Tibial nerve (tissue), 4 donors: ENCODE data around the gene NELL1. TPM values are rescaled to one million over a fixed set of nuclear protein-coding genes. Genes with fewer than 3 reads are reported as not detected.

Experiments
- DNase-seq, 2 donors: peaks; one replicate each; pipeline ENCODE4 v3.0.0-alpha.2; 2019; ENCODE audit warnings: low spot score in 2 of 2
- H3K27ac ChIP-seq, 4 donors: fragments of 200-600 bp; sonication (generic) in 3 of 4; one replicate each; pipeline ENCODE4 v1.5.1; 2017 to 2019; ENCODE audit warnings: mild to moderate bottlenecking in 1 of 4
- H3K27me3 ChIP-seq, 2 donors: fragments of 200-600 bp; sonication (generic) in 1 of 2; one replicate each; pipeline versions ENCODE4 v1.5.1 to v1.6.0; 2017 to 2019
- H3K36me3 ChIP-seq, 3 donors: fragments of 200-600 bp; sonication (generic); one replicate each; pipeline ENCODE4 v1.5.1; 2018 to 2019
- H3K4me1 ChIP-seq, 4 donors: fragments of 200-600 bp; sonication (generic) in 3 of 4; one replicate each; pipeline ENCODE4 v1.5.1; 2017 to 2019
- H3K4me3 ChIP-seq, 4 donors: fragments of 200-600 bp; sonication (generic) in 3 of 4; one replicate each; pipeline ENCODE4 v1.5.1; 2017 to 2019; ENCODE audit warnings: mild to moderate bottlenecking in 1 of 4, moderate library complexity in 1 of 4
- H3K9me3 ChIP-seq, 4 donors: fragments of 200-600 bp; sonication (generic) in 3 of 4; one replicate each; pipeline ENCODE4 v1.5.1; 2017 to 2019
- EP300 ChIP-seq, 2 donors: sonication (generic); formaldehyde crosslinking; IDR thresholded peaks; one replicate each; pipeline ENCODE4 v1.6.1; 2017; ENCODE audit warnings: antibody characterized with exemption in 2 of 2, mild to moderate bottlenecking in 1 of 2
- POLR2A ChIP-seq, 2 donors: fragments of 450-650 bp; IDR thresholded peaks; one replicate each; pipeline ENCODE4 v1.6.1; 2017; ENCODE audit warnings: antibody characterized with exemption in 2 of 2, mild to moderate bottlenecking in 2 of 2, moderate library complexity in 2 of 2
- WGBS, 2 donors: methylation state at CpG; one replicate each; pipeline ENCODE4 v1.1.5; 2018; 5-methylcytosine and 5-hydroxymethylcytosine counted together
- total RNA-seq, 4 donors: library from RNA; depleted of rRNA; stranded (reverse); fragments of >200 nt; gene quantifications; one replicate each; pipeline ENCODE4 v1.1.0, GENCODE V29; 2016
- TF ChIP-seq, protein P1 (sequence below), 5 experiments: fragments of 200-600 bp in 3 of 5; fragments of 450-650 bp in 2 of 5; sonication (generic) in 3 of 5; IDR thresholded peaks; one replicate each; pipeline ENCODE4 v1.5.1; 2016 to 2019; ENCODE audit warnings: antibody characterized with exemption in 5 of 5, mild to moderate bottlenecking in 3 of 5, moderate library complexity in 2 of 5

NELL1 gene
- total RNA-seq, 4 donors from 2014 or later, result not detected

DNA sequence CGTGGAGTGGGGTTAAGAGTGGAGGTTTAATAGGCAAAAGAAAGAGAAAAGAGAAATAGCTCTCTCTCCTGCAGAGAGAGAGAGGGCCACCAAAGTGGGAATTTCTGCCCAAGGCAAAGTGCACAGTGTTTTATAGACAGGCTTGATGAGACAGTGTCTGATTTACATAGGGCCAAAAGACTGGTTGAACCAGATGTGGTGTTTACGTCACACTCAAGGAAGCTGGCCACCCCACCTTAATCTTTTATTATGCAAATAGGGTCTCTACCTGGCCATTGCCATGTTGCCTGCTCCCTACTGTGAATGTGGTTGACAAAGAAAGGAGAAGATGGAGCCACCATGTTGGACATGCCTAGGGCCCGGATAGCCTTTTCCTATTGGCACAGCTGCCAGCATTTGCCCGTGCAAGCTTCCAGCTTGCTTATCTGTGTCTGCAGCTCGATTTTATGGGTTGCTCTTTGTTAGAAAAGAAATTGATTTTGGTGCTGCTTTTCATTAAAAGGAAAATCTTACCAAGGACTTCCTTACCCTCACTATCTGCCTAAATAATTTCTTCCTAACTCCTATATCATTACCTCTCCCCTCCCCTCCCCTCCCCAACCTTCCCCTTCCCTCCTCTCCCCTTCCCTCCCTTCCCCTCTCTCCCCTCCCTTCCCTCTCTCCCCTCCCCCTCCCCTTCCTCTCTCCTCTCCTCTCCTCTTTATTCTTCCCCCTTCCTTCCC, 436.0 kb downstream of the NELL1 start:
- no peak for TF ChIP-seq EP300 (IDR thresholded peaks at IDR 0.05)
- no peak for DNase-seq
- Histone ChIP-seq H3K4me1 (no peaks in the 10 kb centered on the region), H3K4me3 (no peak overlapping the region), H3K27me3 (no peaks in the 10 kb centered on the region), H3K9me3 (peaks cover 0 to 12% (median 0%) of the 10 kb centered on the region in 4 donors), H3K36me3 (no peaks in the 10 kb centered on the region), H3K27ac (no peak overlapping the region)
- 62 to 70% methylated on average over 5 of the region's 5 CpGs for WGBS, 2 donors

DNA sequence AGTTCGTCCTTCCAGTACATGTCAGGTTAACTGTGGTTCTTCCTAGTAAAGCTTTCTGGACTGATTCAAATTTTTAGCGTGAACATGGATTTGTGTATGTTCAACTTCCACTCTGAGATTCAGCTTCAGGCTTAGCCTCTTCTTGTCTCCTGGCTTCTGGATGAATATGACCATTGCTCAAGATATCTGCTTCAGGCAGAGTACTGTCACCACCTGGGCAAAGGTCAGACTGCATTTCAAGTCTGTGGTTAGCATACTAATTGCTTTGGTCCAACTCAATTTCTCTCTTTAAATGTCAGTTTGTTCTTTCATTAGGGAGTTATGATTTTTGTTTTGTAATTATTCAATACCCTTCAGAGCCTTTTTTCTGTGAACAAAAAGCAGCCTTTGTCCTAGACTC, 440.0 kb downstream of the NELL1 start:
- no peaks in the 10 kb centered on the region for H3K27me3 ChIP-seq
- H3K27ac ChIP-seq, result no peak overlapping the region
- DNase-seq, result no peak
- H3K36me3 ChIP-seq, result no peaks in the 10 kb centered on the region
- TF ChIP-seq, protein P1, sequence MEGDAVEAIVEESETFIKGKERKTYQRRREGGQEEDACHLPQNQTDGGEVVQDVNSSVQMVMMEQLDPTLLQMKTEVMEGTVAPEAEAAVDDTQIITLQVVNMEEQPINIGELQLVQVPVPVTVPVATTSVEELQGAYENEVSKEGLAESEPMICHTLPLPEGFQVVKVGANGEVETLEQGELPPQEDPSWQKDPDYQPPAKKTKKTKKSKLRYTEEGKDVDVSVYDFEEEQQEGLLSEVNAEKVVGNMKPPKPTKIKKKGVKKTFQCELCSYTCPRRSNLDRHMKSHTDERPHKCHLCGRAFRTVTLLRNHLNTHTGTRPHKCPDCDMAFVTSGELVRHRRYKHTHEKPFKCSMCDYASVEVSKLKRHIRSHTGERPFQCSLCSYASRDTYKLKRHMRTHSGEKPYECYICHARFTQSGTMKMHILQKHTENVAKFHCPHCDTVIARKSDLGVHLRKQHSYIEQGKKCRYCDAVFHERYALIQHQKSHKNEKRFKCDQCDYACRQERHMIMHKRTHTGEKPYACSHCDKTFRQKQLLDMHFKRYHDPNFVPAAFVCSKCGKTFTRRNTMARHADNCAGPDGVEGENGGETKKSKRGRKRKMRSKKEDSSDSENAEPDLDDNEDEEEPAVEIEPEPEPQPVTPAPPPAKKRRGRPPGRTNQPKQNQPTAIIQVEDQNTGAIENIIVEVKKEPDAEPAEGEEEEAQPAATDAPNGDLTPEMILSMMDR (IDR thresholded peaks at IDR 0.05), result no peak
- TF ChIP-seq EP300 (IDR thresholded peaks at IDR 0.05) (no peak), POLR2A (IDR thresholded peaks at IDR 0.05) (no peak)
- no peak overlapping the region for H3K4me3 ChIP-seq
- no peaks in the 10 kb centered on the region for H3K4me1 ChIP-seq
- WGBS, 2 donors, result 72 to 83% methylated on average over 2 of the region's 2 CpGs
- H3K9me3 ChIP-seq, result peaks cover 0 to 5% (median 0%) of the 10 kb centered on the region in 4 donors

DNA sequence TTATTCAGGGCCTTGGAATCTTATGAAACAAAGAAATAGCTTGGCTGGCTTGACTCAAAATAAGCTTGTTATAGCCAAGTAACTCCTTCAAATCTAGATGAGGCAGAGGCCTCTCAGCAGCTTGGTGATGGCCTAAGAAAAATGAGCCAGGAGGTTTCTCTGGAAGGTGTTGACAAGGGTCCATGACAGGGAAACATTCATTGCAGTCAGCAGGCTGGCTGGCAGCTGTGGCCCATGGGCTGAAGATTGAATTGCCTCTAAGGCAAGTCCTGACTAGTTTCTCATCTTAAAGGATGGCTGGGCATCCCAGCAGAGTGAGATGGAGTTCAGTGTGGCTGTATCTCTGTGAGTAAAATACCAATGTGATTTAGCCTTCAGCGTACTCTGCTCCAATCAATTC, 441.0 kb downstream of the NELL1 start:
- TF ChIP-seq EP300 (IDR thresholded peaks at IDR 0.05) (no peak), POLR2A (IDR thresholded peaks at IDR 0.05) (no peak)
- TF ChIP-seq, protein P1 (IDR thresholded peaks at IDR 0.05), result no peak
- no peak overlapping the region for H3K27ac ChIP-seq
- H3K9me3 ChIP-seq, result no peaks in the 10 kb centered on the region
- no peak for DNase-seq
- no peaks in the 10 kb centered on the region for H3K36me3 ChIP-seq
- no peaks in the 10 kb centered on the region for H3K27me3 ChIP-seq
- no peaks in the 10 kb centered on the region for H3K4me1 ChIP-seq
- no peak overlapping the region for H3K4me3 ChIP-seq
- WGBS, 2 donors, result 71 to 76% methylated on average over 1 of the region's 1 CpG

DNA sequence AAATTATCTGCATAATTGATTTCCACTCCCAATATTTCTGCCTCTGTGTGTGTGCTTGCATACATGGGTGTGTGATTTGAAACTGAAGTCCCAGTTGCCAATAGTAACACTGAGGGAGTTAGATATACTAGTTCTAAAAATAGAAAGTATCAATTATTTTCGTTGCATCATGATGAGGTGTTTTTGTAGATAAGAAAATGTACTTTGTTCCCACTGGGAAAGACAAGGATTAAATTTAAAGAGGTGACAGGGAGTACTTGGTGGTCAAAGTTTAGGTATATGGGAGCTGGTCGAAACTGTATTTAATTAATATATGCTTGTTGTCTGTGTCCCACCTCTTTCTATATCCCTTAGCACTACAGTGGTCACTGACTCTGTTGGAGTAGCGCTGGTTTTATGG, 444.5 kb downstream of the NELL1 start:
- Histone ChIP-seq H3K27ac (no peak overlapping the region), H3K4me1 (no peaks in the 10 kb centered on the region), H3K9me3 (no peaks in the 10 kb centered on the region), H3K27me3 (no peaks in the 10 kb centered on the region), H3K4me3 (no peak overlapping the region), H3K36me3 (no peaks in the 10 kb centered on the region)
- no peak for DNase-seq
- TF ChIP-seq EP300 (IDR thresholded peaks at IDR 0.05), result no peak
- TF ChIP-seq, protein P1 (IDR thresholded peaks at IDR 0.05), result no peak
- TF ChIP-seq POLR2A (IDR thresholded peaks at IDR 0.05), result no peak
- WGBS, 2 donors, result 70 to 73% methylated on average over 3 of the region's 3 CpGs

DNA sequence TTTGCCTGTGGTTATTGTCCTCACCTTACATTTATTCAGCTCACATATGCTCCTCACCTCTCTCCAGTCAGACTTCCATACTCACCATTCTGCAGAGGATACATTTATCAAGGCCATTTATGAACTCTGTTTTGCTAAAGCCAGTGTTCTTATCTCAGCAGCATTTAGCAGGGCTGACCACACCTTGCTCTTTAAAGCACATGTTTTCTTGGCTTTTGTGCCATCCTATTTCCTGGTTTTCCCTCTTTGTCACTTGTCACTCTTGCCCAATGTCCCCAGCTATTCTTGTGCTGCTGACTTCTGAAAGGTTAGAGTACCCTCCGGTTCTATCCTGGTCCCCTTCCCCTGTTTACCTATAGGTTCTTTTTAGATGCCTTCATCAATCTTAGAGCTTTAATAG, 446.6 kb downstream of the NELL1 start:
- no peak overlapping the region for H3K4me3 ChIP-seq
- H3K36me3 ChIP-seq, result no peaks in the 10 kb centered on the region
- no peak for DNase-seq
- no peaks in the 10 kb centered on the region for H3K4me1 ChIP-seq
- H3K9me3 ChIP-seq, result no peaks in the 10 kb centered on the region
- no peaks in the 10 kb centered on the region for H3K27me3 ChIP-seq
- no peak overlapping the region for H3K27ac ChIP-seq
- WGBS, 2 donors, result 95 to 97% methylated on average over 1 of the region's 1 CpG
- TF ChIP-seq POLR2A (IDR thresholded peaks at IDR 0.05) (no peak), EP300 (IDR thresholded peaks at IDR 0.05) (no peak)
- TF ChIP-seq, protein P1 (IDR thresholded peaks at IDR 0.05), result no peak
